T follicular helper cell (primary cell): ENCODE data around the gene SCAI.
"Not testable (repeated sequence)": the region's sequence is repeated elsewhere in the genome, so short reads cannot be mapped to it uniquely, and the experiment has no call there.

Experiments used
- DNase-seq: peaks from one replicate; pipeline ENCODE4 v3.0.0-alpha.2; 2020; ENCODE audit warnings: low read depth

The SCAI gene

GRCh38 chr9:125028041-125028440 is 115.3 kb downstream of the SCAI start:
- DNase-seq: no peak

- no peak for DNase-seq
Measured at GRCh38 chr9:125024917-125025316, 118.4 kb downstream of the SCAI start.

GRCh38 chr9:125021069-125021468 is 122.3 kb downstream of the SCAI start:
- DNase-seq: no peak

- not testable (repeated sequence) for DNase-seq
Measured at GRCh38 chr9:125015655-125016054, 127.7 kb downstream of the SCAI start.

- DNase-seq: not testable (repeated sequence)
Measured at GRCh38 chr9:125012013-125012412, 131.3 kb downstream of the SCAI start.

- no peak for DNase-seq
Measured at GRCh38 chr9:125008599-125008998, 134.7 kb downstream of the SCAI start.

- DNase-seq: no peak
Measured at GRCh38 chr9:125003332-125003731, 140.0 kb downstream of the SCAI start.

GRCh38 chr9:124983698-124984097 is 159.6 kb downstream of the SCAI start:
- no peak for DNase-seq

- DNase-seq: no peak
Measured at GRCh38 chr9:124980431-124980830, 162.9 kb downstream of the SCAI start.

GRCh38 chr9:124975131-124975530 is 168.2 kb downstream of the SCAI start:
- DNase-seq: no peak

GRCh38 chr9:124973807-124974206 is 169.5 kb downstream of the SCAI start:
- no peak for DNase-seq

GRCh38 chr9:124972241-124972770 is 171.0 kb downstream of the SCAI start:
- no peak for DNase-seq

GRCh38 chr9:124969401-124969800 is 173.9 kb downstream of the SCAI start:
- DNase-seq: no peak

- no peak for DNase-seq
Measured at GRCh38 chr9:124968238-124968637, 175.1 kb downstream of the SCAI start.

GRCh38 chr9:124965775-124966568 is 177.4 kb downstream of the SCAI start:
- DNase-seq: not testable (repeated sequence)

GRCh38 chr9:124964604-124965003 is 178.7 kb downstream of the SCAI start:
- DNase-seq: no peak

- no peak for DNase-seq
Measured at GRCh38 chr9:124964056-124964455, 179.3 kb downstream of the SCAI start.

- no peak for DNase-seq
Measured at GRCh38 chr9:124960409-124960752, 182.9 kb downstream of the SCAI start.

GRCh38 chr9:124959671-124960408 is 183.5 kb downstream of the SCAI start:
- DNase-seq: not testable (repeated sequence)

- DNase-seq: no peak
Measured at GRCh38 chr9:124954255-124954654, 189.1 kb downstream of the SCAI start.

GRCh38 chr9:124950050-124950718 is 193.1 kb downstream of the SCAI start:
- no peak for DNase-seq

- no peak for DNase-seq
Measured at GRCh38 chr9:124949387-124949786, 193.9 kb downstream of the SCAI start.
